Endodermal cell (in vitro differentiated cells): ENCODE measurements around the gene ZFYVE26. TPM values are rescaled to one million over a fixed set of nuclear protein-coding genes. Genes with fewer than 3 reads are reported as not detected.
"Not testable (repeated sequence)": the region's sequence is repeated elsewhere in the genome, so short reads cannot be mapped to it uniquely, and the experiment has no call there.

ENCODE experiments used
- DNase-seq: peaks from one replicate; pipeline ENCODE4 v3.0.0-alpha.2; 2017
- H3K27ac ChIP-seq: 2 replicates; pipeline ENCODE4 v1.5.1; 2013; ENCODE audit warnings: mild to moderate bottlenecking, low read depth, low read length, moderate library complexity
- H3K27me3 ChIP-seq: 2 replicates; pipeline ENCODE4 v1.6.1; 2013; ENCODE audit warnings: mild to moderate bottlenecking, low read length, moderate library complexity; ENCODE audit not compliant: insufficient read depth, control insufficient read depth, poor library complexity, severe bottlenecking
- H3K36me3 ChIP-seq: 2 replicates; pipeline ENCODE4 v1.7.0; 2013; ENCODE audit warnings: mild to moderate bottlenecking, low read length, moderate library complexity; ENCODE audit not compliant: control insufficient read depth, insufficient read depth
- H3K4me1 ChIP-seq: one replicate; pipeline ENCODE4 v1.7.0; 2013; ENCODE audit warnings: low read length; ENCODE audit not compliant: control insufficient read depth, insufficient read depth
- H3K4me3 ChIP-seq: 2 replicates; pipeline ENCODE4 v1.5.1; 2013; ENCODE audit warnings: mild to moderate bottlenecking, low read length, moderate library complexity
- H3K9ac ChIP-seq: 2 replicates; pipeline ENCODE4 v1.6.1; 2013; ENCODE audit warnings: mild to moderate bottlenecking, low read length, moderate library complexity; ENCODE audit not compliant: poor library complexity, severe bottlenecking; ENCODE audit errors: extremely low read depth
- H3K9me3 ChIP-seq: 2 replicates; pipeline ENCODE4 v1.6.1; 2013; ENCODE audit warnings: mild to moderate bottlenecking, low read length, moderate library complexity; ENCODE audit not compliant: control insufficient read depth
- H3K27ac Mint-ChIP-seq: 2 replicates; pipeline ENCODE4 v1.8.0; 2020; ENCODE audit warnings: mixed read lengths
- H3K27me3 Mint-ChIP-seq: 2 replicates; pipeline ENCODE4 v1.8.0; 2021; ENCODE audit warnings: mild to moderate bottlenecking, mixed read lengths; ENCODE audit not compliant: insufficient read depth
- H3K36me3 Mint-ChIP-seq: 2 replicates; pipeline ENCODE4 v1.8.0; 2020; ENCODE audit warnings: low read depth, mixed read lengths
- H3K4me1 Mint-ChIP-seq: 2 replicates; pipeline ENCODE4 v1.8.0; 2020; ENCODE audit warnings: mixed read lengths
- H3K4me3 Mint-ChIP-seq: 2 replicates; pipeline ENCODE4 v1.8.0; 2020; ENCODE audit warnings: mild to moderate bottlenecking, moderate library complexity, mixed read lengths
- H3K9me3 Mint-ChIP-seq: 2 replicates; pipeline ENCODE4 v1.8.0; 2020; ENCODE audit warnings: mild to moderate bottlenecking, mixed read lengths
- CTCF ChIP-seq: fragments of 200-600 bp; sonication (generic); conservative IDR thresholded peaks from 2 replicates; pipeline ENCODE4 v1.5.0; 2021; ENCODE audit warnings: antibody characterized with exemption, mild to moderate bottlenecking
- WGBS, 2 experiments: methylation state at CpG; one replicate each; pipeline versions ENCODE4 v1.1.5 to v1.1.7; 2013; ENCODE audit warnings: missing lambda C conversion rate in 2 of 2, mixed read lengths in 1 of 2; ENCODE audit not compliant: insufficient coverage in 1 of 2, insufficient read length in 1 of 2; 5-methylcytosine and 5-hydroxymethylcytosine counted together
- total RNA-seq, 2 donors: library from RNA; stranded (reverse); fragmentation: NEBNext Ultra II Directional in 1 of 2; extraction: Animal tissue kit (Norgen Biotek cat#: 25700) in 1 of 2; gene quantifications; 2 replicates in 1 of 2; 3 replicates in 1 of 2; pipeline ENCODE4 v1.2.1, GENCODE V29; 2021

The ZFYVE26 gene
- total RNA-seq, 2 donors from 2014 or later: 27.4 to 29.4 TPM

GRCh38 chr14:67717048-67717447 is 99.3 kb downstream of the ZFYVE26 start:
- H3K9me3 Mint-ChIP-seq: peaks cover 12% of the 10 kb centered on the region
- Histone ChIP-seq H3K9ac (no peak overlapping the region), H3K27me3 (peaks cover 16% of the 10 kb centered on the region), H3K36me3 (no peaks in the 10 kb centered on the region), H3K4me1 (no peaks in the 10 kb centered on the region), H3K9me3 (peaks cover 4% of the 10 kb centered on the region), H3K4me3 (no peak overlapping the region), H3K27ac (no peak overlapping the region)
- peaks cover 3% of the 10 kb centered on the region for H3K36me3 Mint-ChIP-seq
- no peak for DNase-seq
- no peak overlapping the region for H3K4me3 Mint-ChIP-seq
- WGBS, 2 experiments: no CpG with 5 or more reads among the region's 1 CpG
- H3K4me1 Mint-ChIP-seq: peaks cover 4% of the 10 kb centered on the region
- no peak for TF ChIP-seq CTCF
- H3K27ac Mint-ChIP-seq: no peak overlapping the region
- H3K27me3 Mint-ChIP-seq: peaks cover 6% of the 10 kb centered on the region

- Mint-ChIP-seq H3K27me3 (no peaks in the 10 kb centered on the region), H3K4me1 (no peaks in the 10 kb centered on the region), H3K27ac (no peak overlapping the region), H3K9me3 (peaks cover 52% of the 10 kb centered on the region), H3K4me3 (no peak overlapping the region), H3K36me3 (peaks cover 3% of the 10 kb centered on the region)
- Histone ChIP-seq H3K4me3 (no peak overlapping the region), H3K9ac (no peak overlapping the region), H3K9me3 (peaks cover 50% of the 10 kb centered on the region), H3K27me3 (no peaks in the 10 kb centered on the region), H3K4me1 (no peaks in the 10 kb centered on the region), H3K27ac (no peak overlapping the region), H3K36me3 (no peaks in the 10 kb centered on the region)
- DNase-seq: no peak
- 93 to 100% methylated on average over 1 to 2 of the region's 2 CpGs for WGBS, 2 experiments
- no peak for TF ChIP-seq CTCF
These were observed 106.2 kb downstream of the ZFYVE26 start for GRCh38 chr14:67710209-67710608.

GRCh38 chr14:67709796-67710195 is 106.6 kb downstream of the ZFYVE26 start:
- not testable (repeated sequence) for H3K27ac Mint-ChIP-seq, H3K36me3 Mint-ChIP-seq, H3K4me3 Mint-ChIP-seq, H3K4me1 ChIP-seq, H3K36me3 ChIP-seq, DNase-seq, H3K27ac ChIP-seq, H3K4me1 Mint-ChIP-seq, H3K9ac ChIP-seq, H3K27me3 ChIP-seq, H3K27me3 Mint-ChIP-seq
- Histone ChIP-seq H3K9me3 (peaks cover 50% of the 10 kb centered on the region), H3K4me3 (peak overlapping the region; percentile 6)
- peaks cover 52% of the 10 kb centered on the region for H3K9me3 Mint-ChIP-seq
- WGBS, 2 experiments: 81 to 88% methylated on average over 1 of the region's 1 CpG

- peaks cover 52% of the 10 kb centered on the region for H3K9me3 Mint-ChIP-seq
- H3K4me3 Mint-ChIP-seq, H3K36me3 Mint-ChIP-seq, H3K36me3 ChIP-seq, H3K27ac ChIP-seq, H3K4me1 ChIP-seq, H3K27me3 ChIP-seq, H3K9ac ChIP-seq, H3K4me1 Mint-ChIP-seq, H3K27me3 Mint-ChIP-seq, DNase-seq, H3K27ac Mint-ChIP-seq: not testable (repeated sequence)
- H3K9me3 ChIP-seq: peaks cover 50% of the 10 kb centered on the region
- H3K4me3 ChIP-seq: peak overlapping the region; percentile 6
These were observed 107.0 kb downstream of the ZFYVE26 start for GRCh38 chr14:67709346-67709745.
